Coronary artery (tissue), 2 donors: Measurements from ENCODE around the gene DSCAML1.

Source experiments
- DNase-seq: peaks from one replicate; pipeline ENCODE4 v3.0.0-alpha.2; 2017; ENCODE audit warnings: low spot score
- H3K27ac ChIP-seq, 2 donors: fragments of 200-600 bp; sonication (generic); one replicate each; pipeline ENCODE4 v1.5.1; 2016 to 2019
- H3K4me3 ChIP-seq: fragments of 200-600 bp; sonication (generic); 2 replicates; pipeline ENCODE4 v1.5.1; 2016; ENCODE audit warnings: mild to moderate bottlenecking, moderate library complexity
- CTCF ChIP-seq: fragments of 200-600 bp; sonication (generic); IDR thresholded peaks from one replicate; pipeline ENCODE4 v1.5.1; 2019; ENCODE audit warnings: antibody characterized with exemption

The DSCAML1 gene

GRCh38 chr11:117821431-117821830 is 24.4 kb upstream of the DSCAML1 start:
- no peak for TF ChIP-seq CTCF
- H3K4me3 ChIP-seq, result no peak overlapping the region
- no peak overlapping the region for H3K27ac ChIP-seq
- DNase-seq, result no peak

GRCh38 chr11:117820516-117820915 is 23.5 kb upstream of the DSCAML1 start:
- H3K27ac ChIP-seq, result no peak overlapping the region
- H3K4me3 ChIP-seq, result no peak overlapping the region
- no peak for TF ChIP-seq CTCF
- no peak for DNase-seq

- H3K4me3 ChIP-seq, result no peak overlapping the region
- no peak overlapping the region for H3K27ac ChIP-seq
- TF ChIP-seq CTCF, result no peak
- DNase-seq, result no peak
Measured at GRCh38 chr11:117820071-117820470, 23.1 kb upstream of the DSCAML1 start.

GRCh38 chr11:117819096-117820040 is 22.4 kb upstream of the DSCAML1 start:
- no peak for DNase-seq

GRCh38 chr11:117818041-117818873 is 21.2 kb upstream of the DSCAML1 start:
- DNase-seq, result no peak

More at GRCh38 chr11:117819096-117820040, 22.4 kb upstream of the DSCAML1 start:
- Histone ChIP-seq H3K27ac (no peak overlapping the region), H3K4me3 (no peak overlapping the region)
- TF ChIP-seq CTCF, result no peak

More at GRCh38 chr11:117818041-117818873, 21.2 kb upstream of the DSCAML1 start:
- Histone ChIP-seq H3K4me3 (no peak overlapping the region), H3K27ac (peak overlapping the region in 1 of 2 donors; percentile 81)
- TF ChIP-seq CTCF, result no peak
